ENCODE measurements around the gene SFTPD. TPM values are rescaled to one million over a fixed set of nuclear protein-coding genes. Genes with fewer than 3 reads are reported as not detected.

The SFTPD gene
- total and polyA plus RNA-seq, 2 of the 8 experiments (the other 6 are each of a cell fraction or from before 2014, with no cell fraction given) = 0.21 to 0.54 TPM

DNA sequence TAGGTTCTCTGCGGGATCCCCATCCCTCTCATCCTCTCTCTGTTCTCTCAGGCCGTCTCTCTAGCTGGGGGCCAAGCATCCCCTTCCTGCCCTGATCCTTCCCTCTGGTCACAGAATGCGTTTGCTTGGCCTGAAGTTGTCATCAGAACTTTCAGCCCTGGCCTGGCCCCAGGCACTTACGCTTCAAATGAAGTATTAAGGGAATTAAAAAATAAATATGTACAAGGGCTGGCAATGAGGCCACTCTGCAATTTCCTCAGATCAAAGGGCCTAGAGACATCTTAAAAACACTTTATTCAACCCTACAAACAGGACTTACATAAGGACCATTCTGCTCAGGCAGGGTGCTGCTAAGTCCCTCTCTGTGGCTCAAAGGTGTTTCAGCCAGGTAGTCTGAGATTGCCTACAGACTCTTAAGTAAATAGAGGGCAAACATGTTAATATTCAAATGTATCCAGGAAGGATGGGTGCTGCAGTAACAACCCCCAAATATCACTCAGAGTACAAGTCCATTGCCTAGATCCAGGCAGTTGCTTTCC, 16.0 kb downstream of the SFTPD start:
- Histone ChIP-seq H3K27me3 (replicated peaks in 1 of 4; ENCODE audit: control insufficient read depth in 3 of 4, extremely low read depth in 1 of 4, insufficient read depth in 3 of 4, low read length in 3 of 4) (peaks cover 0 to 14% (median 10%) of the 10 kb centered on the region in 4 experiments; a peak in 5 of 7 replicates), H3K56ac (replicated peaks; ENCODE audit: insufficient read length, low read depth, low read length) (no peak overlapping the region), H4K8ac (ENCODE audit: extremely low read depth, insufficient read depth, low read length) (no peak overlapping the region), H2AFZ (ENCODE audit: low read length) (no peak overlapping the region), H3K4ac (replicated peaks; ENCODE audit: insufficient read length, low read depth, low read length) (no peak overlapping the region), H3K4me1 (replicated peaks in 1 of 4; ENCODE audit: control insufficient read depth in 3 of 4, insufficient read depth in 4 of 4, low read length in 3 of 4) (peaks cover 0 to 2% (median under 1%) of the 10 kb centered on the region in 4 experiments; a peak in 2 of 7 replicates), H4K20me1 (replicated peaks in 1 of 2; ENCODE audit: control insufficient read depth in 1 of 2, insufficient read depth in 2 of 2, low read length in 2 of 2) (no peaks in the 10 kb centered on the region), H2BK5ac (ENCODE audit: low read depth, low read length) (no peak overlapping the region), H3K79me2 (ENCODE audit: control insufficient read depth in 1 of 2, insufficient read depth in 2 of 2, low read length in 2 of 2) (no peaks in the 10 kb centered on the region), H2BK15ac (ENCODE audit: low read length) (no peak overlapping the region), H4K5ac (ENCODE audit: insufficient read length, low read depth, low read length) (no peak overlapping the region), H3K23me2 (ENCODE audit: low read depth, low read length) (no peaks in the 10 kb centered on the region), H4K91ac (replicated peaks; ENCODE audit: insufficient read length, low read length) (no peak overlapping the region), H3K9ac (replicated peaks in 1 of 4; ENCODE audit: extremely low read depth in 1 of 4, low read depth in 3 of 4, low read length in 3 of 4) (no peak overlapping the region), H3K18ac (ENCODE audit: extremely low read depth, low read length) (no peak overlapping the region), H3K4me3 (ENCODE audit: extremely low read depth in 1 of 4, insufficient read depth in 2 of 4, low read depth in 3 of 4, low read length in 4 of 4) (no peak overlapping the region), H3K14ac (ENCODE audit: insufficient read length) (no peak overlapping the region), H3K4me2 (ENCODE audit: insufficient read depth in 1 of 2, low read depth in 2 of 2, low read length in 2 of 2) (no peak overlapping the region), H2BK120ac (replicated peaks; ENCODE audit: low read depth, low read length) (no peak overlapping the region), H3K9me3 (ENCODE audit: insufficient read depth in 2 of 2, low read depth in 1 of 2, low read length in 1 of 2) (no peaks in the 10 kb centered on the region), H3K23ac (ENCODE audit: insufficient read length) (no peak overlapping the region), H2BK20ac (ENCODE audit: low read length) (no peak overlapping the region), H3K36me3 (ENCODE audit: control insufficient read depth in 2 of 4, insufficient read depth in 4 of 4, low read length in 3 of 4) (no peaks in the 10 kb centered on the region), H2AK5ac (ENCODE audit: low read depth, low read length) (no peak overlapping the region), H3K79me1 (ENCODE audit: low read depth, low read length) (no peaks in the 10 kb centered on the region), H3K27ac (ENCODE audit: low read depth, low read length) (no peak overlapping the region), H2BK12ac (ENCODE audit: low read depth, low read length) (no peak overlapping the region)
- no peak for FAIRE-seq
- WGBS, 2 experiments (ENCODE audit: extremely low coverage in 1 of 2, insufficient coverage in 1 of 2, insufficient read length in 1 of 2, insufficient replicate concordance in 2 of 2, low coverage in 1 of 2, low lambda C conversion rate in 2 of 2, missing lambda C conversion rate in 1 of 2) = 88% methylated on average over 4 of the region's 4 CpGs; no CpG with 5 or more reads in 1 of the 2 experiments
- DNase-seq (ENCODE audit: low read depth in 1 of 2, low spot score in 2 of 2) = peak in 1 of 2 experiments; percentile 22
- ChIA-PET CTCF (ENCODE audit: partially characterized antibody) (interaction anchor here (0.6 to 1.3 kb wide), 2 partner anchors 17 to 172 kb away, joined by 4 to 5 read pairs; partner anchors contain the start of gene SFTPD), POLR2A (ENCODE audit: partially characterized antibody) (interaction anchor here (1.0 kb wide), 1 partner anchor 50 kb away, joined by 3 read pairs; no protein-coding TSS in a partner anchor)
- TF ChIP-seq SIN3A (conservative IDR thresholded peaks at IDR 0.05 in 1 of 2, IDR thresholded peaks at IDR 0.05 in 1 of 2; ENCODE audit: low read depth in 1 of 2, low read length in 2 of 2) (no peak), FOSL1 (IDR thresholded peaks at IDR 0.05; ENCODE audit: insufficient read depth, low read depth, low read length) (no peak), MAFK (IDR thresholded peaks at IDR 0.05; ENCODE audit: low read depth, low read length) (no peak), JUND (IDR thresholded peaks at IDR 0.05; ENCODE audit: low read length) (no peak), CTBP2 (IDR thresholded peaks at IDR 0.05; ENCODE audit: borderline replicate concordance, insufficient read depth, insufficient read length, low read length) (no peak), TEAD4 (IDR thresholded peaks at IDR 0.05; ENCODE audit: low read depth, low read length) (no peak), YY1 (IDR thresholded peaks at IDR 0.05; ENCODE audit: low read depth, low read length) (no peak), EGR1 (IDR thresholded peaks at IDR 0.05; ENCODE audit: borderline replicate concordance, low read depth, low read length) (no peak), SUZ12 (IDR thresholded peaks at IDR 0.05; ENCODE audit: low read length) (no peak), GTF2F1 (IDR thresholded peaks at IDR 0.05; ENCODE audit: borderline replicate concordance, low read depth, low read length) (no peak), CHD1 (IDR thresholded peaks at IDR 0.05; ENCODE audit: low read depth, low read length) (no peak), BCL11A (IDR thresholded peaks at IDR 0.05; ENCODE audit: low read depth in 2 of 2, low read length in 2 of 2) (no peak)
- TF ChIP-seq, protein P1, sequence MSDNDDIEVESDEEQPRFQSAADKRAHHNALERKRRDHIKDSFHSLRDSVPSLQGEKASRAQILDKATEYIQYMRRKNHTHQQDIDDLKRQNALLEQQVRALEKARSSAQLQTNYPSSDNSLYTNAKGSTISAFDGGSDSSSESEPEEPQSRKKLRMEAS (IDR thresholded peaks at IDR 0.05) = no peak
